CD8-positive, alpha-beta memory T cell (primary cell): Measurements from ENCODE around the gene TXNL1. TPM values are rescaled to one million over a fixed set of nuclear protein-coding genes. Genes with fewer than 3 reads are reported as not detected.

Experiments
- CTCF ChIA-PET: fragments of 350-600 bp; sonication (Branson Sonifier 250); formaldehyde crosslinking; loops from one replicate; lab custom pipeline; 2021; ENCODE audit warnings: antibody characterized with exemption; lab: Charles Lee
- POLR2A ChIA-PET: fragments of 350-600 bp; sonication (Branson Sonifier 250); formaldehyde crosslinking; loops from one replicate; lab custom pipeline; 2021; ENCODE audit warnings: antibody characterized with exemption; lab: Charles Lee
- DNase-seq, 5 donors: peaks; one replicate each; pipeline versions ENCODE4 v3.0.0 to v3.0.0-alpha.2; 2020 to 2022; ENCODE audit warnings: mixed read lengths in 1 of 5
- H3K27ac ChIP-seq: one replicate; pipeline ENCODE4 v1.7.0; 2013; ENCODE audit warnings: low read depth, mild to moderate bottlenecking, low read length, moderate library complexity
- H3K27me3 ChIP-seq: 2 replicates; pipeline ENCODE4 v1.7.0; 2013; ENCODE audit warnings: low read length, mild to moderate bottlenecking; ENCODE audit not compliant: insufficient read depth, poor library complexity, severe bottlenecking
- H3K36me3 ChIP-seq: 2 replicates; pipeline ENCODE4 v1.7.0; 2013; ENCODE audit warnings: mild to moderate bottlenecking, low read length, moderate library complexity; ENCODE audit not compliant: insufficient read depth
- H3K4me1 ChIP-seq: 2 replicates; pipeline ENCODE4 v1.7.0; 2013; ENCODE audit warnings: mild to moderate bottlenecking, low read length, moderate library complexity; ENCODE audit not compliant: insufficient read depth
- H3K4me3 ChIP-seq: 2 replicates; pipeline ENCODE4 v1.7.0; 2013; ENCODE audit warnings: mild to moderate bottlenecking, low read length
- H3K9me3 ChIP-seq: 2 replicates; pipeline ENCODE4 v1.7.0; 2013; ENCODE audit warnings: mild to moderate bottlenecking, low read length
- H3K27ac Mint-ChIP-seq, 8 donors: one replicate each; pipeline ENCODE4 v1.8.0; 2020 to 2021; ENCODE audit warnings: mixed read lengths in 8 of 8, mild to moderate bottlenecking in 6 of 8, inconsistent platforms in 3 of 8, moderate library complexity in 3 of 8
- H3K27me3 Mint-ChIP-seq, 2 donors: one replicate each; pipeline ENCODE4 v1.8.0; 2020 to 2021; ENCODE audit warnings: mixed read lengths in 2 of 2, mild to moderate bottlenecking in 1 of 2, moderate library complexity in 1 of 2
- H3K36me3 Mint-ChIP-seq, 3 donors: one replicate each; pipeline ENCODE4 v1.8.0; 2020 to 2021; ENCODE audit warnings: mixed read lengths in 3 of 3, inconsistent platforms in 1 of 3, mild to moderate bottlenecking in 1 of 3
- H3K4me1 Mint-ChIP-seq, 3 donors: one replicate each; pipeline ENCODE4 v1.8.0; 2020 to 2021; ENCODE audit warnings: mixed read lengths in 3 of 3, inconsistent platforms in 1 of 3, mild to moderate bottlenecking in 1 of 3
- H3K4me3 Mint-ChIP-seq, 7 donors: one replicate each; pipeline ENCODE4 v1.8.0; 2020 to 2021; ENCODE audit warnings: mixed read lengths in 7 of 7, mild to moderate bottlenecking in 6 of 7, moderate library complexity in 4 of 7, inconsistent platforms in 2 of 7
- H3K9me3 Mint-ChIP-seq, 5 donors: one replicate each; pipeline ENCODE4 v1.8.0; 2020 to 2022; ENCODE audit warnings: mixed read lengths in 5 of 5, mild to moderate bottlenecking in 3 of 5, moderate library complexity in 2 of 5, inconsistent platforms in 1 of 5
- polyA plus RNA-seq: library from polyadenylated mRNA; unstranded; fragments of 300-500 nt; fragmentation: Illumina TruSeq; gene quantifications from one replicate; pipeline ENCODE4 v1.2.3, GENCODE V29; 2021
- total RNA-seq, 2 experiments: library from RNA; stranded (reverse); gene quantifications; one replicate each; pipeline ENCODE4 v1.2.3, GENCODE V29; 2021

TXNL1 gene
- total RNA-seq (10 to 100 TPM; 86.8 to 91.6 TPM), polyA plus RNA-seq (57.1 TPM)

DNA sequence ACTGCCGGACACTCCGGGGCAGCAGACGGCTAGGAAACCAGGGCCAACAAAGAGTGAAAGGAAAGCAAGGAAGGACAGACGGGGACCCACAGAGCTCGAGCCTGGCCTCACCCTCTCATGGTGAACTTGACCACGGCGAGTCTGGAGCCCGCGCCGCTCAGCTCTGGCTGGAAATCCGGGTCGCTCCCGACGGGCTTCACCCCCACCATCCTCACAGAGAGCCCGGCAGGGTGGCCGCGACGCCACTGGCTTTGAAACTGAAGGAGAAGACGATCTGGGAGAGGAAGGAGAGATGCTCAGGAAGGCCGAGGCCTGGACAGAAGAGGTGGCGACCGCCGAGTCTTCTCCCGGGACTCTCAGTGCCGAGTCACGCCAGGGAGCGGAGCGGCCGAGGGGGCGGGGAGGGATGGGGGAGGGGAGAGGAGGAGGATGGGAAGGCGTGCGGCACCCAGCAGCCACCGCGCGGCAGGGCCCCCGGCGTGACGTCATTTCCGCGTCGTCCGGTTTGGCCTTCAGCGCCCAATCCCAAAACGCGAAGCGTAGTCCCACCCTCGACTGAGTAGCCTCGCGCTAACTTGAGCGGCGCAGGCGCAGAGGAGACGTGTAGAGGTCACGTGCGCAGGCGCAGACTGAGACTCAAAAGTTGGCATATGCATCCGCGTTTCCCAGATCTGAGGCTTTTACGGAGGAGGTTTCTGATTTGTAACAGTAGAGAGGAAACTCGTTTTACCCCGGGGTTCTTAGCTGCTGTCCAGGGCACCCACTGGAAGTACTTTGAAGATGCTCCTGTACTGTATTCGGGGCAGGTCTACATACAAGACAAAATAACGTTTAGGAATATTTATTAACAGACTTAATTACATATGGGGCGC is at the start of gene TXNL1:
TXNL1 (minus strand) TSS at position 361 of the 872 bp plus-strand sequence; CDS start at position 209, 152 bp downstream.
- Mint-ChIP-seq H3K27ac (peak within 1 kb of the TSS; percentile 93 to 100 (median 98)), H3K36me3 (peaks cover 0 to 27% (median 8%) of the 10 kb centered on the region in 3 donors), H3K4me1 (peaks cover 51 to 57% (median 53%) of the 10 kb centered on the region in 3 donors), H3K27me3 (no peaks in the 10 kb centered on the region), H3K9me3 (no peaks in the 10 kb centered on the region), H3K4me3 (peak within 1 kb of the TSS; percentile 88 to 100 (median 98))
- Histone ChIP-seq H3K27ac (peak within 1 kb of the TSS; percentile 87), H3K27me3 (no peaks in the 10 kb centered on the region), H3K4me1 (peaks cover 27% of the 10 kb centered on the region), H3K4me3 (peak within 1 kb of the TSS; percentile 88), H3K36me3 (no peaks in the 10 kb centered on the region), H3K9me3 (no peaks in the 10 kb centered on the region)
- peak; percentile 97 to 99 (median 99) for DNase-seq
- ChIA-PET CTCF (interaction anchor here (0.9 to 2.7 kb wide), 2 partner anchors 10 to 13 kb away, joined by 3 to 16 read pairs; partner anchors contain the start of gene WDR7), POLR2A (interaction anchor here (0.6 to 3.8 kb wide), 2 partner anchors 13 to 983 kb away, joined by 3 to 32 read pairs; partner anchors contain the start of genes NARS1 and WDR7)

- POLR2A ChIA-PET: interaction anchor here (0.5 kb wide), 1 partner anchor 264 kb away, joined by 3 read pairs; no protein-coding TSS in a partner anchor
- no peak overlapping the region for H3K4me3 Mint-ChIP-seq
- H3K9me3 ChIP-seq: no peaks in the 10 kb centered on the region
- H3K27me3 Mint-ChIP-seq: no peaks in the 10 kb centered on the region
- no peak overlapping the region for H3K27ac ChIP-seq
- CTCF ChIA-PET: no interaction called here
- H3K36me3 Mint-ChIP-seq: peaks cover 0 to 72% (median 19%) of the 10 kb centered on the region in 3 donors
- no peak overlapping the region for H3K4me3 ChIP-seq
- H3K4me1 ChIP-seq: no peaks in the 10 kb centered on the region
- H3K9me3 Mint-ChIP-seq: no peaks in the 10 kb centered on the region
- H3K36me3 ChIP-seq: no peaks in the 10 kb centered on the region
- peaks cover 0 to 4% (median 0%) of the 10 kb centered on the region in 3 donors for H3K4me1 Mint-ChIP-seq
- no peak for DNase-seq
- H3K27ac Mint-ChIP-seq: no peak overlapping the region
- H3K27me3 ChIP-seq: no peaks in the 10 kb centered on the region
Observed at GRCh38 chr18:56684277-56684676, 45.9 kb upstream of the TXNL1 start.

- no peak for DNase-seq
- Histone ChIP-seq H3K9me3 (no peaks in the 10 kb centered on the region), H3K27ac (no peak overlapping the region), H3K4me3 (no peak overlapping the region), H3K36me3 (no peaks in the 10 kb centered on the region), H3K4me1 (no peaks in the 10 kb centered on the region), H3K27me3 (no peaks in the 10 kb centered on the region)
- ChIA-PET CTCF (no interaction called here), POLR2A (no interaction called here)
- Mint-ChIP-seq H3K27ac (no peak overlapping the region), H3K9me3 (peaks cover 0 to 2% (median 0%) of the 10 kb centered on the region in 5 donors), H3K4me3 (no peak overlapping the region), H3K27me3 (no peaks in the 10 kb centered on the region), H3K4me1 (peaks cover 4 to 18% (median 10%) of the 10 kb centered on the region in 3 donors), H3K36me3 (peaks cover 13 to 59% (median 18%) of the 10 kb centered on the region in 3 donors)
Observed at GRCh38 chr18:56678836-56679565, 40.6 kb upstream of the TXNL1 start.

GRCh38 chr18:56676639-56677038 is 38.2 kb upstream of the TXNL1 start:
- ChIA-PET POLR2A (no interaction called here), CTCF (no interaction called here)

DNA sequence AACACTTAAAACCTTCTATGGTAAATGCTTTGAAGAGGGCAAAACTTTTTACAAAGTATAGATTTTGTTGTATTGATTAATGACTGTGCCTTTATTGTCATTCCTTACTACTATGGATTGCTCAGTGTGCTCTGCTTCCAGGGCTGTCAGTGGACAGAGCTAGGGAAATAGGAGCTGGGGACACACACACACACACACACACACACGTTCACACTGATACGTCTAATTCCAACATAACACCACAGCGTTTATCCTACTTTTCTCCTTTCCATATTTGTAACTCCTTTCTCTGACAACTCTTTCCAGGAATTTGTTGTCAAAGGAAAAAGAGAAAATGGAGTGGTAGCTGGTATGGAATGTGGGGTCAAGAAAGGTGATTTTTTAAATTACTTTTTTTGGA is 34.6 kb upstream of the TXNL1 start:
- no peak overlapping the region for H3K4me3 Mint-ChIP-seq
- no peaks in the 10 kb centered on the region for H3K36me3 ChIP-seq
- no peak overlapping the region for H3K4me3 ChIP-seq
- no peaks in the 10 kb centered on the region for H3K9me3 Mint-ChIP-seq
- H3K27me3 ChIP-seq: no peaks in the 10 kb centered on the region
- POLR2A ChIA-PET: no interaction called here
- no peaks in the 10 kb centered on the region for H3K27me3 Mint-ChIP-seq
- H3K4me1 ChIP-seq: no peaks in the 10 kb centered on the region
- peaks cover 30 to 46% (median 45%) of the 10 kb centered on the region in 3 donors for H3K4me1 Mint-ChIP-seq
- CTCF ChIA-PET: no interaction called here
- DNase-seq: no peak
- no peak overlapping the region for H3K27ac ChIP-seq
- no peak overlapping the region for H3K27ac Mint-ChIP-seq
- H3K36me3 Mint-ChIP-seq: peaks cover 10 to 36% (median 13%) of the 10 kb centered on the region in 3 donors
- H3K9me3 ChIP-seq: no peaks in the 10 kb centered on the region

More at GRCh38 chr18:56676639-56677038, 38.2 kb upstream of the TXNL1 start:
- peaks cover 5 to 22% (median 12%) of the 10 kb centered on the region in 3 donors for H3K4me1 Mint-ChIP-seq
- peaks cover 13 to 56% (median 16%) of the 10 kb centered on the region in 3 donors for H3K36me3 Mint-ChIP-seq
- H3K27ac Mint-ChIP-seq: peak overlapping the region in 1 of 8 donors; percentile 37
- no peak overlapping the region for H3K4me3 ChIP-seq
- H3K9me3 ChIP-seq: no peaks in the 10 kb centered on the region
- no peaks in the 10 kb centered on the region for H3K27me3 Mint-ChIP-seq
- no peak overlapping the region for H3K27ac ChIP-seq
- H3K36me3 ChIP-seq: no peaks in the 10 kb centered on the region
- DNase-seq: no peak
- no peak overlapping the region for H3K4me3 Mint-ChIP-seq
- no peaks in the 10 kb centered on the region for H3K27me3 ChIP-seq
- peaks cover 0 to 2% (median 0%) of the 10 kb centered on the region in 5 donors for H3K9me3 Mint-ChIP-seq
- no peaks in the 10 kb centered on the region for H3K4me1 ChIP-seq

GRCh38 chr18:56672391-56672790 is 34.0 kb upstream of the TXNL1 start:
- CTCF ChIA-PET: no interaction called here
- H3K4me1 ChIP-seq: no peaks in the 10 kb centered on the region
- H3K36me3 ChIP-seq: no peaks in the 10 kb centered on the region
- H3K9me3 Mint-ChIP-seq: no peaks in the 10 kb centered on the region
- POLR2A ChIA-PET: no interaction called here
- no peak for DNase-seq
- H3K27me3 ChIP-seq: no peaks in the 10 kb centered on the region
- no peak overlapping the region for H3K27ac Mint-ChIP-seq
- H3K4me1 Mint-ChIP-seq: peaks cover 34 to 51% (median 46%) of the 10 kb centered on the region in 3 donors
- H3K36me3 Mint-ChIP-seq: peaks cover 8 to 30% (median 9%) of the 10 kb centered on the region in 3 donors
- H3K9me3 ChIP-seq: no peaks in the 10 kb centered on the region
- no peak overlapping the region for H3K4me3 Mint-ChIP-seq
- H3K27me3 Mint-ChIP-seq: no peaks in the 10 kb centered on the region
- H3K27ac ChIP-seq: no peak overlapping the region
- H3K4me3 ChIP-seq: no peak overlapping the region

- no peaks in the 10 kb centered on the region for H3K4me1 ChIP-seq
- Mint-ChIP-seq H3K36me3 (peaks cover 3 to 16% (median 9%) of the 10 kb centered on the region in 3 donors), H3K27ac (no peak overlapping the region), H3K4me1 (peaks cover 40 to 73% (median 64%) of the 10 kb centered on the region in 3 donors), H3K27me3 (no peaks in the 10 kb centered on the region), H3K4me3 (no peak overlapping the region), H3K9me3 (no peaks in the 10 kb centered on the region)
- ChIA-PET CTCF (no interaction called here), POLR2A (no interaction called here)
- no peak for DNase-seq
- H3K4me3 ChIP-seq: no peak overlapping the region
- no peaks in the 10 kb centered on the region for H3K9me3 ChIP-seq
- H3K36me3 ChIP-seq: no peaks in the 10 kb centered on the region
- H3K27me3 ChIP-seq: no peaks in the 10 kb centered on the region
- no peak overlapping the region for H3K27ac ChIP-seq
Observed at GRCh38 chr18:56662902-56663301, 24.5 kb upstream of the TXNL1 start.
